IMR-90 (cell line): ENCODE measurements around the gene ZFAND6. TPM values are rescaled to one million over a fixed set of nuclear protein-coding genes. Genes with fewer than 3 reads are reported as not detected.
"Not testable (repeated sequence)": the region's sequence is repeated elsewhere in the genome, so short reads cannot be mapped to it uniquely, and the experiment has no call there.

Experiments used
- ATAC-seq: fragments of 200-7000 bp; cut with Tn5 transposase; 2 replicates; pipeline ENCODE4 v1.9.1; 2020; ENCODE audit warnings: low read depth, mild to moderate bottlenecking, moderate library complexity
- BruUV-seq: library from RNA; stranded (reverse); fragments of 400-500 nt; replicated peaks from 2 replicates; lab custom pipeline; 2021; lab: Mats Ljungman, UMichigan
- CTCF ChIA-PET: fragments of 300-600 bp; formaldehyde crosslinking; extraction: SDS; loops from one replicate; lab custom pipeline; 2021; ENCODE audit warnings: antibody characterized with exemption; lab: Yijun Ruan, JAX
- POLR2A ChIA-PET: fragments of 300-600 bp; sonication (Branson Sonifier 250); formaldehyde crosslinking; loops from one replicate; lab custom pipeline; 2022; ENCODE audit warnings: antibody characterized with exemption; ENCODE audit not compliant: unreplicated experiment; lab: Charles Lee
- DNase-seq: peaks from one replicate; pipeline ENCODE4 v3.0.0; 2013
- H2AFZ ChIP-seq: replicated peaks from 2 replicates; pipeline ENCODE3; 2013; ENCODE audit warnings: low read length, mild to moderate bottlenecking; ENCODE audit not compliant: poor library complexity
- H2AK5ac ChIP-seq: 2 replicates; pipeline ENCODE4 v1.6.1; 2013; ENCODE audit warnings: low read depth, low read length, inconsistent platforms
- H2AK9ac ChIP-seq: replicated peaks from 2 replicates; pipeline ENCODE3; 2013; ENCODE audit warnings: mild to moderate bottlenecking, low read depth, low read length, moderate library complexity; ENCODE audit not compliant: poor library complexity
- H2BK120ac ChIP-seq: 2 replicates; pipeline ENCODE4 v1.6.1; 2013; ENCODE audit warnings: low read depth, low read length, inconsistent platforms
- H2BK15ac ChIP-seq: 3 replicates; pipeline ENCODE4 v1.6.1; 2013; ENCODE audit warnings: low read depth, low read length, inconsistent platforms
- H2BK20ac ChIP-seq: 2 replicates; pipeline ENCODE4 v1.6.1; 2013; ENCODE audit warnings: low read depth, mild to moderate bottlenecking, inconsistent platforms, low read length, moderate library complexity
- H2BK5ac ChIP-seq: 2 replicates; pipeline ENCODE4 v1.6.1; 2013; ENCODE audit warnings: mild to moderate bottlenecking, low read depth, low read length, inconsistent platforms; ENCODE audit not compliant: poor library complexity, severe bottlenecking
- H3K14ac ChIP-seq: replicated peaks from 2 replicates; pipeline ENCODE4 v1.6.1; 2013; ENCODE audit warnings: low read depth, low read length, inconsistent platforms
- H3K18ac ChIP-seq: 2 replicates; pipeline ENCODE4 v1.6.1; 2013; ENCODE audit warnings: low read depth, low read length, control low read depth
- H3K23ac ChIP-seq: 2 replicates; pipeline ENCODE4 v1.6.1; 2013; ENCODE audit warnings: low read depth, low read length, inconsistent platforms
- H3K27ac ChIP-seq: 2 replicates; pipeline ENCODE4 v1.5.1; 2013; ENCODE audit warnings: mild to moderate bottlenecking, control low read depth, low read length; ENCODE audit not compliant: insufficient read depth
- H3K27me3 ChIP-seq: 2 replicates; pipeline ENCODE4 v1.6.1; 2013; ENCODE audit warnings: low read length; ENCODE audit not compliant: control insufficient read depth, insufficient read depth
- H3K36me3 ChIP-seq: 2 replicates; pipeline ENCODE4 v1.6.1; 2013; ENCODE audit warnings: low read length, mixed read lengths; ENCODE audit not compliant: control insufficient read depth, insufficient read depth
- H3K4ac ChIP-seq: 2 replicates; pipeline ENCODE4 v1.6.1; 2013; ENCODE audit warnings: low read depth, low read length, inconsistent platforms
- H3K4me1 ChIP-seq: 2 replicates; pipeline ENCODE4 v1.6.1; 2013; ENCODE audit warnings: low read length, mixed read lengths; ENCODE audit not compliant: control insufficient read depth, insufficient read depth
- H3K4me2 ChIP-seq: 2 replicates; pipeline ENCODE4 v1.6.1; 2013; ENCODE audit warnings: low read depth, mild to moderate bottlenecking, control low read depth, low read length, moderate library complexity
- H3K4me3 ChIP-seq: 2 replicates; pipeline ENCODE4 v1.5.1; 2013; ENCODE audit warnings: low read depth, mild to moderate bottlenecking, control low read depth, low read length, moderate library complexity; ENCODE audit not compliant: insufficient read depth
- H3K56ac ChIP-seq: 2 replicates; pipeline ENCODE4 v1.6.1; 2013; ENCODE audit warnings: low read length, inconsistent platforms; ENCODE audit not compliant: insufficient read depth; ENCODE audit errors: extremely low read depth
- H3K79me1 ChIP-seq, 2 experiments: 2 replicates each; pipeline ENCODE4 v1.6.1; 2013; ENCODE audit warnings: low read length in 2 of 2, inconsistent platforms in 1 of 2, low read depth in 1 of 2
- H3K9ac ChIP-seq: 2 replicates; pipeline ENCODE4 v1.6.1; 2013; ENCODE audit warnings: low read depth, low read length, control low read depth
- H3K9me1 ChIP-seq: 2 replicates; pipeline ENCODE4 v1.6.1; 2013; ENCODE audit warnings: low read length, inconsistent platforms; ENCODE audit not compliant: insufficient read depth
- H3K9me3 ChIP-seq: 2 replicates; pipeline ENCODE4 v1.6.1; 2013; ENCODE audit warnings: low read length; ENCODE audit not compliant: control insufficient read depth, insufficient read depth
- H4K20me1 ChIP-seq: 2 replicates; pipeline ENCODE4 v1.6.1; 2013; ENCODE audit warnings: low read length, inconsistent platforms; ENCODE audit not compliant: insufficient read depth
- H4K5ac ChIP-seq: 2 replicates; pipeline ENCODE4 v1.6.1; 2013; ENCODE audit warnings: mild to moderate bottlenecking, low read depth, low read length, control low read depth
- H4K8ac ChIP-seq, 2 experiments: 2 replicates each; pipeline ENCODE4 v1.6.1; 2013; ENCODE audit warnings: low read depth in 2 of 2, low read length in 2 of 2, control low read depth in 1 of 2, inconsistent platforms in 1 of 2
- H4K91ac ChIP-seq: 2 replicates; pipeline ENCODE4 v1.6.1; 2013; ENCODE audit warnings: low read depth, low read length, inconsistent platforms; ENCODE audit not compliant: insufficient read depth
- CEBPB ChIP-seq: IDR thresholded peaks from 2 replicates; pipeline ENCODE4 v1.6.1; 2012; ENCODE audit warnings: low read depth, low read length, improper control_type of control experiment
- CHD1 ChIP-seq: IDR thresholded peaks from 2 replicates; pipeline ENCODE4 v1.6.1; 2012; ENCODE audit warnings: low read depth, low read length, improper control_type of control experiment
- ELK1 ChIP-seq: fragments of 150-350 bp; IDR thresholded peaks from 2 replicates; pipeline ENCODE4 v1.6.1; 2016; ENCODE audit warnings: low read depth, mild to moderate bottlenecking, low read length, moderate library complexity, borderline replicate concordance
- MAZ ChIP-seq: IDR thresholded peaks from 2 replicates; pipeline ENCODE4 v1.6.1; 2012; ENCODE audit warnings: low read depth, mild to moderate bottlenecking, low read length, improper control_type of control experiment, moderate library complexity, borderline replicate concordance
- NFE2L2 ChIP-seq: fragments of 150-350 bp; IDR thresholded peaks from 2 replicates; pipeline ENCODE4 v1.6.1; 2016; ENCODE audit warnings: low read depth, mild to moderate bottlenecking, low read length
- SMC3 ChIP-seq: fragments of 150-350 bp; IDR thresholded peaks from 2 replicates; pipeline ENCODE4 v1.6.1; 2016; ENCODE audit warnings: low read depth, mild to moderate bottlenecking, antibody characterized with exemption, low read length, moderate library complexity
- WGBS, 2 experiments: methylation state at CpG; one replicate each; pipeline versions ENCODE4 v1.1.5 to v1.1.7; 2013; ENCODE audit warnings: missing lambda C conversion rate in 2 of 2; ENCODE audit not compliant: insufficient read length in 1 of 2; ENCODE audit errors: extremely low coverage in 2 of 2; 5-methylcytosine and 5-hydroxymethylcytosine counted together
- dilution Hi-C: fragments of 300-500 bp; cut with HindIII; formaldehyde crosslinking; loops from one replicate; pipeline ENCODE4 v1.14.3; 2018; ENCODE audit warnings: low sequenced_read_pairs; ENCODE audit not compliant: unreplicated experiment
- in situ Hi-C: fragments of 300-500 bp; cut with MboI; formaldehyde crosslinking; loops from 3 replicates; pipeline ENCODE4 v1.14.3; 2019; ENCODE audit warnings: low sequenced_read_pairs, inconsistent platforms, mixed read lengths
- intact Hi-C: fragments of 100-400 bp; cut with micrococcal nuclease; formaldehyde crosslinking; loops from 2 replicates; pipeline ENCODE4 v1.10.0; 2022
- polyA plus RNA-seq, 3 experiments: library from polyadenylated mRNA; depleted of rRNA; stranded (reverse); fragments of >200 nt; gene quantifications; 2 replicates each; pipeline ENCODE4 v1.2.3, GENCODE V29; 2012; ENCODE audit warnings: low replicate concordance in 1 of 3
- total RNA-seq: library from RNA; depleted of rRNA; stranded (reverse); fragments of >200 nt; gene quantifications from 2 replicates; pipeline ENCODE4 v1.2.3, GENCODE V29; 2012

Gene ZFAND6
- total and polyA plus RNA-seq, 2 of the 4 experiments (the other 2 are of a cell fraction), result 77.5 to 96.4 TPM

GRCh38 chr15:80015156-80015555, 44.3 kb upstream of the ZFAND6 start:
- Histone ChIP-seq H3K18ac (no peak overlapping the region), H3K23ac (no peak overlapping the region), H2AFZ (no peak overlapping the region), H3K14ac (no peak overlapping the region), H3K9ac (no peak overlapping the region), H2BK20ac (no peak overlapping the region), H2AK5ac (no peak overlapping the region), H3K27ac (no peak overlapping the region), H3K36me3 (no peaks in the 10 kb centered on the region), H4K91ac (no peak overlapping the region), H4K8ac (no peak overlapping the region), H4K20me1 (no peaks in the 10 kb centered on the region), H3K27me3 (no peaks in the 10 kb centered on the region), H3K4me2 (no peak overlapping the region), H3K79me1 (no peaks in the 10 kb centered on the region), H3K4ac (no peak overlapping the region), H2BK120ac (no peak overlapping the region), H3K4me1 (peaks cover 3% of the 10 kb centered on the region), H2AK9ac (no peak overlapping the region), H3K56ac (no peak overlapping the region), H3K9me3 (peaks cover 2% of the 10 kb centered on the region; the same call in 1 of the 2 replicates), H4K5ac (no peak overlapping the region), H2BK15ac (no peak overlapping the region), H3K4me3 (no peak overlapping the region), H2BK5ac (no peak overlapping the region), H3K9me1 (peaks cover 3% of the 10 kb centered on the region; the same call in 1 of the 2 replicates)
- CTCF ChIA-PET, result no interaction called here
- dilution Hi-C loops, result no loop called here
- in situ Hi-C loops, result no loop called here
- TF ChIP-seq SMC3, result no peak
- TF ChIP-seq MAZ, result no peak
- no peak for TF ChIP-seq CHD1
- no peak for TF ChIP-seq ELK1
- no peak for TF ChIP-seq CEBPB
- no peak for TF ChIP-seq NFE2L2
- no peak for ATAC-seq
- intact Hi-C loops, result no loop called here
- POLR2A ChIA-PET, result no interaction called here
- DNase-seq, result no peak
- no CpG with 5 or more reads among the region's 2 CpGs for WGBS, 2 experiments
- BruUV-seq, result no TSS peak

- intact Hi-C loops, BruUV-seq, CTCF ChIA-PET, in situ Hi-C loops, H2BK15ac ChIP-seq, POLR2A ChIA-PET, H3K79me1 ChIP-seq, H3K27me3 ChIP-seq, H3K27ac ChIP-seq, H3K56ac ChIP-seq, H4K91ac ChIP-seq, H3K23ac ChIP-seq, H2AFZ ChIP-seq, H3K9ac ChIP-seq, DNase-seq, H2BK5ac ChIP-seq, H3K4me2 ChIP-seq, ATAC-seq, H3K4me3 ChIP-seq, H3K4ac ChIP-seq, H2BK20ac ChIP-seq, H3K9me1 ChIP-seq, H3K9me3 ChIP-seq, H3K36me3 ChIP-seq, dilution Hi-C loops, H3K18ac ChIP-seq, H4K5ac ChIP-seq, H2AK5ac ChIP-seq, H2AK9ac ChIP-seq, H3K4me1 ChIP-seq, H4K20me1 ChIP-seq, H2BK120ac ChIP-seq, H3K14ac ChIP-seq, H4K8ac ChIP-seq: not testable (repeated sequence)
- WGBS, 2 experiments, result 93% methylated on average over 16 of the region's 27 CpGs; no CpG with 5 or more reads in 1 of the 2 experiments
Observed at GRCh38 chr15:80016506-80016905, 43.0 kb upstream of the ZFAND6 start.
